ENCODE data around the gene CHIC2.
A peak's percentile ranks its signal among the peaks of the same experiment; 100 is the strongest.

CHIC2 gene

DNA sequence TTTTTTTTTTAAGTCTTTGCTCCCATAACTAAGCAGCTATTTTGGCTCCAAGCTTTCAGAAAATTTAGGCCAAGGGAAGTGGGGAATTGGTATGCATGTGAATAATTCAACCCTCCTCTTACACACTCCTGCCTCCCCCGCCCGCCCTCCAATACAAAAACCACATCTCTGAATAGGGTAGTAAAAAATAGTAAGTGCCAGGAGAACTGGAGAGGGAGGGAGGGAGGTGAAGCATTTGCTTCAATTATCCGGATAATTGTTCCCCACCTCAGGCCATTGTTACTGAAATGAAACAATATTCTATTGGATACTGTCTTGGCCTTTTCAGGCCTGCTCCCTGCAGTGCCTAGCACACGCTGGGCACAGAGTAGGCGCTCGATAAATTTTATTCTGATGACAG is 30.0 kb upstream of the CHIC2 start:
- no peak overlapping the region for H3K4me3 ChIP-seq (ENCODE audit: low read depth, low read length)
- DNase-seq (ENCODE audit: low read depth), result no peak

DNA sequence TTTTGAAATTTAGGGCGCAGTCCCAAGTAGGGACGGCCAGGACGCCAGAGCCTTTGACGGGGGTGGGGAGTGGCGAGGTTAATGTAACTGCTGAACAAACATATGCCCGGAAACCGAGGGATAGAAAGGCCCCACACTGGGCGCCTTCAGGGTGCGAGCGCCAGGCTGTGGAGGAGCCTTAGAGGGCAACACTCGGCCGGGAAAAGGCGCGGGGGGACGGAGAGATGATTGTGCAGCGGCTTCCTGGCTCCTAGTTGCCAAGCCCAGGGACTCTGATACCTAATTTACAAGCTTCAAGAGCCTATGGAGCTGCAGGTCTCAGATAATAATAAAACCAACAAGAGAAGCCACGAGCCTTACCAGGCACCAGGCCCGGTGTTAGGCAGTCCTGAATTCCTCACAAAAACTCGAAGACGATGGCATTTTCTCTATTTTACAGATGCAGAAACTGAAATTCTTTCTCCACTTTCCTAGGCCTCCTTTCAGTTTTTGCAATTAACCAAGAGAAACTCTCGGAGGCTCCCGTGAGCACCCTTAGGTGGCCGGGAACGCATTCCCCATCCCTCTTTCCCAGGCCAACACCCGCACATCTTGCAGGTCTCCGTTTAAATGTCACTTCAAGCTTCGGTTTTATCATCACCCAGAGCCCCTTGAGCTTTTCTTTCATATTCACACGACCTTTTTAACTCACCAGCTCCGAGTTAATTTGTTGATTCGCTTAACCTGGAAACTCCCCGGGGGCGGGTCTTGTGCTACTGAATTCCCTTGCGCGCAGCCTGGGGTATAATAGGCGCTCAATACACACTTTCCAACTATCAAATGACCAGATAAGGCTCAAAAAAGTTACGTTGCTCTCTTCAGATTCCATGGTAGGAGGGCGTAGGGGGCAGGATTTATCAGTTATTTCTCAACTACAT is 29.2 kb upstream of the CHIC2 start:
- H3K4me3 ChIP-seq (ENCODE audit: low read depth, low read length), result no peak overlapping the region
- DNase-seq (ENCODE audit: low read depth), result no peak

DNA sequence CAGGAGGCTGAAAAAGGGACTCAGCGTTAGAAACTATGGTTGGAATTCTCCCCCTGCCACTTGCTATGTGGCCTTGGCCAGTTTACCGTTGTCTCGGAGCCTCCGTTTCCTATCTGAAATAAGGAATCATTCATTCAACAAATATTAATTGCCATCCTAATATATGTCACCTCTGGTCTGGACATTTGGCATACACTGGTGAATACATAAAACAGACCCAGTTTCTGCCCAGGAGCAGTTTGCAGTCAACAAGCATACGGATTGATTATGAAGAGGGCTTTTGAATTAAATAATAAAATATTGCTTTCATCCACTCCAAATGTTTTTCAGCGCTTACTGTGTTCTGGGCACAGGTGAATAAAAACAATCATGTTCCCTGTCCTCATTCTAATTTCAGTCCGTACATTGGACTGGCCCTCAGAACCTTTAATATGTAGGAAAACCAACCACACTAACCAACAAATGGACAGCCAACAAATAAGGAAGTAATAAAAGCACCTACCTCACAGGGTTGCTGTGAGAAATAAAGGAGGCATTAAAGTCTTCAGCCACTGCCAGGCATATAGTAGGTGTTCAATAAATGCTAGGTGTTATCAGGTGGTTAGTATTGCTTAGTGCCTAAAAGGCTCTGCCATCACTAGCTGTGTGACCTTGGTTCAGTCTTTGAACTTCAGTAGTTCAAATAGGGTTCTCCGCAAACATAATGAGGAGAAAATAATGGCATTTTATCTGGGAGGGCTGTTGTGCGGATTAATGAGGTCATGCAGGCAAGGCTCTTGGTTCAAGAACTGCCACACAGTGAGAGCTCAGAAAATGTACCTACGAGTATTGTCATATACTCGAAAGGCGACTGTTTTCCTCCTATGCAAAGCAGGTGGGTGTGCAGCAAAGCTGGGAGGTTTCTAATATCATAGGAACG is 28.3 kb upstream of the CHIC2 start:
- H3K4me3 ChIP-seq (ENCODE audit: low read depth, low read length), result peak overlapping the region; percentile 63
- no peak for DNase-seq (ENCODE audit: low read depth)

DNA sequence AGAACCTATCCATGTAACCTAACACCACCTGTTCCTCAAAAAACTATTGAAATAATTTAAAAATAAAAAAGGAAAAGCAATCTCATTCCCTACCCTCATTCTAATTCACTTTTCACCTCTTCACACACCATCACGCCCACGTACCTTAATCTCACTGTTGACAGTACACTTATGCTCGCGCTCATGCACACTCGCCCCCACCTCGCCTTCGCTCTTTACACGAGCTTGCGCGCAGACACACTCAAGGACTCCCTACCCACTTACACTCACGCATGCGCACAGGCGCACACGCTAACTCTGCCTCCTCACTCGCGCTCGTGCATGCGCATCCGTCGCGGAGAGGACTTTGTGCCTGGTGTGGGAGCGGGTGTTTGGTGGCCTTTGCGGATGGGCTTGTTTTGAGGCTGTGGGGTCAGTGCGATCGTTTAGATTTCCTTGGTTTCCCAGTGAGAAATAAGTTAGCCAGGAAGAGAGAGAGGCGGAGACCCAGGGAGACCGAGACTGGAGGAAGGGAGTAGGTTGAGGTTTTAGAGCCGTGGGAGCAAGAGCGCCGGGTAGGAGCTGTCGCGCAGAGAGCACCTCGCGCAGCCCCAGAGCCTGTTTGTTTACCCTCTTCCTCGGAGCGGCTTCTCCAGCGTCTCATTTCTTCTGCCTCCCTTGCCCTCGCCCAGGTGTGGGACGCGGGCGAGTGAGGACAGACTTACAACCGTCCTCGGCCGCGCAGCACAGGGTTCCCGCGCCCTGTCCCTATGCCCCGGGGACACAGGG is 27.4 kb upstream of the CHIC2 start:
- peak overlapping the region; percentile 63 for H3K4me3 ChIP-seq (ENCODE audit: low read depth, low read length)
- DNase-seq (ENCODE audit: low read depth), result no peak

DNA sequence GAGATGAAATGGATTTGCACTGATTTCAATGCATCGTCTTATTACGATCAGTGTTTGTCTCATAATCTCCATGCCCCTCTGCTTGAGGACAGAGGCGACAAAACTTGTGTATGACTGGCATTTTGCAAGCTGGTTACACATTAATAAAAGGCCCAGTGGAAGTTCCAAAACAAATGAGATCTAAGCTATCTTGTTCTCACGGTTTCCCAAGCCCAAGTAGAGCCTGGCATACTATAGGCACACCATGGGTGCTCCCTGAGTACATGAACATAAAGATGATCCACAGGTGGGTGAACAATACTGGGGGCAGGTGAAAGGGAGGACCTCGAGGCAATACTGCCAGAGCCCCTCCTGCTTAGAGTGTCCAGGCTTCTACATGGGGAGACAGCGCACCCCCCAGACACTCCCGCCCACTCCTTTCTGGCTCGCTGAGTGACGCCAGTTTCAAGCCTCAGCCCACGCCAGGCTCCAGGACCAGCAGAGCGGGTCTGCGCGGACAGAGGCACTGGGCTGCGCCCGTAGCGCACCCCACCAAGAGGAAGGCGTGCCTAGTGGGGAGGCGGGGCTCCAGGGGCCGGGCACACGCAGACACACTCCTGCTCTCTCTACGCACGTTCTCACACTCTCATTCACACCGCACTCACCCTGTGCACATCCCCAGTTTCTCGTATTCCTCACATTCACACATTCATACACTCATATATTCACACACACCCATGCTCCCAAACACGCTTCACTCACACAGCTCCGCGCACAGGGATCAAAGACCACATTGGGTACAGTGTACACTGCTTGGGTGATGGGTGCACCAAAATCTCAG is 26.6 kb upstream of the CHIC2 start:
- DNase-seq (ENCODE audit: low read depth), result no peak

DNA sequence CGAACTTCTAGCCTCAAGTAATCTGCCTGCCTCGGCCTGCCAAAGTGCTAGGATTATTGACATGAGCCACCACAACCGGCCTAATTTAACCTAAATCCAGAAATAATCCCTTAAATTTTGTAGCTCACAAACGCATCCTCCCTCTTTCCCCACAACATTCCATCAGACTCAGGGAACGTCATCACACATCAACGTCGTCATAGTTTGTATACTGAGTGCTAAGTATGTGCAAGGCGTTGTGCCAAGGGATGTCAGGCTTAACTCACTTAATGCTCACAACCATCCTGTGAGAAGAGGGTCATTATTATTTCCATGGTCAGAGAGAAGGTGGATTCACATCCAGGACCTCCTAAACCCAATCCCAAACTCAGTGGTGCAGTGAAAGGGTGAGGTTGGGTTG is 26.0 kb upstream of the CHIC2 start:
- no peak overlapping the region for H3K4me3 ChIP-seq (ENCODE audit: low read depth, low read length)
- DNase-seq (ENCODE audit: low read depth), result no peak

More for the DNA sequence above, 26.6 kb upstream of the CHIC2 start:
- peak overlapping the region; percentile 63 for H3K4me3 ChIP-seq (ENCODE audit: low read depth, low read length)

DNA sequence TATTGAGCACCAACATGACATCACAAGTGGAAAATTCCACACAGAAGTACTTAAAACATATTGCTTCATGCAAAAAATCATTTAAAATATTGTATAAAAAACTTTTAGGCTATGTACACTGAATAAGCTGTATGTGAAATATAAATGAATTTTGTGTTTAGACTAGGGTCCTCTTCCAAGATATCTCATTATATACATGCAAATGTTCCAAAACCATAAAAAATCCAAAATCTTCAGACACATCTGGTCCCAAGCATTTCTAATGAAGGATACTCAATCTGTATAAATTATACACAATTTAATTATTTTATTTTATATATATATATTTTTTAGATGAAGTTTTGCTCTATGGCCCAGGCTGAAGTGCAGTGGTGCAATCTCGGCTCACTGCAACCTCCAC is 25.5 kb upstream of the CHIC2 start:
- no peak overlapping the region for H3K4me3 ChIP-seq (ENCODE audit: low read depth, low read length)
- DNase-seq (ENCODE audit: low read depth), result no peak

DNA sequence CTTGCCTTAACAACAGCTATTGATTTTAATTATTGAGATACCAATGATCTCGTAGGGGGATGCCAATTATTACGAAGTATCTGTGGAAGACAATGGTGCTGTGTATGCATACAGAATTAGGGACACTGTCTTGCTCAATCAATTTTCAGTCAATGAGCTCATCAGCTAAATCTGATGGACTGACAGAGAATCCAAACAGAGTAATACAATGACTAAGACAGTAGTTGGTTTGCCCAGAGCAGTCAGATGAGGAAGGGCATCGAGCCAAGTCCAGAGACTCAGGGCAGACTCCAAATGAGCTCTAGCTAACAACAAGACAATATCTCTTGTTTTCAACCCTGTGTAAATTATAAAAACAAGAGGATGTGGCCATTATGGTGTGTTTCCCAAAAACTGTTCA is 20.9 kb upstream of the CHIC2 start:
- no peak overlapping the region for H3K4me3 ChIP-seq (ENCODE audit: low read depth, low read length)
- peak; percentile 86 for DNase-seq (ENCODE audit: low read depth)

DNA sequence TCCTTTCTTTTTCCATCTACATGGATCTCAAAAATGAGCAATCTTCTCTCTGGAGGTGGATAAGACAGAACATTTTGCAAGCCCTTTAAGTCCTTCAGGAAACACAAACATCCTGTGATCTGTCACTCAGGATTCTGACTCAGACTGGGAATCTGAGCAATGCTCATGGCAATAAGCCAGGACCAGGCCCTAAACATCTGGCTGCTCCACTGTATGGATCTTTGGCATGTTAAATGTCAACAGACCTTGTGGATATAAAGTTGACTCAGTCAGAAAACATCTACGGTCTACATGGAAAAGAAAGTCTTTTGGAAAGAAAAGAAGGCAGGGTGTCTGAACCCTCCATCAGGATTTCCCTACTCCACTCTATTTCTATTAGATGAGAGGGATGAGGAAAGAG is 17.8 kb upstream of the CHIC2 start:
- no peak overlapping the region for H3K4me3 ChIP-seq (ENCODE audit: low read depth, low read length)
- peak; percentile 99 for DNase-seq (ENCODE audit: low read depth)

DNA sequence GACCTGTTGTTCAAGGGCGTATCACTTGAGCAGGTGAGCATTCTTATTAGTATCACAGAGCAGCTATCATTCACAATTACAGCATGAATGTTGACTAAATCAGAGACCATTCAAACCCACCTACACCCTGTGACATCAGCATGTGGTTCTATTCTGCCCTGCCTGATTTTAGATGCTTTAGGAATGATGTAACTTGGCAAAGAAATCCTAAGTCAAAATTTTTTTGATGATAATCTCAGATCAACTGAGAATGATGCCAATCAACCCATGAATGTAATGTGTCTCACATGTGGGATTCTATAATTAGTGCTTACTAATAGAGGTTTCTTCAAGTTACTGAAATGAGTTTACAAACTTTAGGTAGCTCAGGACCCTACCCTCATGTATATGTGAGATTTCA is 13.4 kb upstream of the CHIC2 start:
- no peak overlapping the region for H3K4me3 ChIP-seq (ENCODE audit: low read depth, low read length)
- no peak for DNase-seq (ENCODE audit: low read depth)

DNA sequence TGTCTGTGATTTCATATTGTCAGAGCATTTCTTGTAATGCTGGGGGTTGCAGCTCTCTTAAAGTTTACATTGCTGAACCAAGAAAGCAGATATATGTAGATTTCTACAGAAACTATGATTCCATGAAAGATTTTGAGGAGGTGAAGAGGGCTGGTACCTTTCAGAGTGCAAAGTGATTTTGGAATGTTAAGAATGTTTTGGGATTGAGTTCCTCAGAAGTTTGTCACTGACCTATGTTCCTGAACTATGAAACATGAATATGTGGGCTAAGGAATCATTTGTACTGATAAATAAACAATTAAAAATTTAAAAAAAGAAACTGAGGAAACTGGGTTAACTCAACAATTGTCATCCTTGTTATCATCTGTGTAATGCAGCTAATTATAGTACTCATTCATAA is 12.3 kb upstream of the CHIC2 start:
- DNase-seq (ENCODE audit: low read depth), result no peak
- no peak overlapping the region for H3K4me3 ChIP-seq (ENCODE audit: low read depth, low read length)

DNA sequence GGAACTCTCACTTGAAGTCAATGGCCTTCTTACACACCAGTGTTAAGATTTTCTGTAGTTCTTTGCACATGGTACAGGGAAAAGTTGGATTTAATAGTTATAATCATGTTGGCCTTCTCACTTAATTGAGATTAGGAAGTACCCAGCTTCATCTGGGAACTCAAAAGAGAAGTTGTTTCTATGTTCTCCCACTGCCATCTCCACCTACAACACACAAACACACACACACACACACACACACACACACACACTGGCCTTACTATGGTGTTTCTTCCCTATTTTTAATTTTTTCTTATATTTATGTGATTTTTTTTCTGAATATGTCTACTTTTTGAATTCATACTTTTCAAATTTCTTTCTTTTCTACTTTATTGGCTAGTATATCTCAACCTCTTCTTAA is 10.0 kb upstream of the CHIC2 start:
- no peak overlapping the region for H3K4me3 ChIP-seq (ENCODE audit: low read depth, low read length)
- DNase-seq (ENCODE audit: low read depth), result no peak

DNA sequence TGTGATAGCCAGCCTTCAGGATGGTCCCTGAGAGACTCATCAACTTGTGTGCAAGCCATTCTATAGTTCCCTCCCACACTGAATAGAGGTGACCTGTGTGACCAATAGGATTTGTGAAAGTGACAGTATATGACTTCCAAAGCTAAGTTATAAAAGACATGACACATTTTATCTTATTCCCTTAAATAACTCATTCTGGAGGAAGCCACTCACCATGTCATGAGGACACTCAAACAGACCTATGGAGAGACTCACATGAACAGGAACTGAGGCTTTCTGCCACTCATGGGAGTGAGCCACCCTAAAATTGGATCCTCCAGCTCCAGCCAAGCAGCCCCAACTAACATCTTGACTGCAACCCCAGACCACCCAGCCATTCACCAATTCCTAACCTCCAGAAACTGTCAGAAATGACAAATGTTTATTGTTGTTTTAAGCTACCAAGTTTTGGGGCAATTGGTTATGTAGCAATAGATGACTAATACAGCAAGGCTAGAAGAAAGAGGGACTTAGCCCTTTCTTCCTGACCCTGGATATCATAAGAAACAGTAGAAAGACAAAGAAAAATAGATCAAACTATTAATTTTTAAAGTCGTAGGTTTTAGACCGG is 9.0 kb upstream of the CHIC2 start:
- peak; percentile 46 for DNase-seq (ENCODE audit: low read depth)
- H3K4me3 ChIP-seq (ENCODE audit: low read depth, low read length), result no peak overlapping the region

DNA sequence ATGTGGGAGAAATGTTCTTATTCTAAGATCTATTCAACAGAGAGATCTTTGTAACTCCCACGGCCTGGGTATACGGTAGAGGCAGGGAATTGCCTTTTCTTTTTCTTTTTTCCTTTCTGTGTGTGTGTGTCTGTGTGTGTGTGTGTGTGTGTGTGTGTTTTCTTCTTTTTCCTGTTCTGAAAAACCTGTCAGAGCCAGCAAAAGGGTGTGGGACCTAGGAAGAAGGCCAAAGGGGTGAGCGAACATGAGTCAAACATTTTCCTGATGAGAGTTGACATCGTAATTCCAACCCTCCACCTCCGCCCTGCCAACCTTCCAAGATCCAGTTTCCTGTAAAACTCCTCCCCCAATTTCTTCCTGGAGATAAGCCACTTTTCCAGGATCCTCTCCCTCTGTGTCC is 2.8 kb upstream of the CHIC2 start:
- DNase-seq (ENCODE audit: low read depth), result peak; percentile 53
- no peak overlapping the region for H3K4me3 ChIP-seq (ENCODE audit: low read depth, low read length)

DNA sequence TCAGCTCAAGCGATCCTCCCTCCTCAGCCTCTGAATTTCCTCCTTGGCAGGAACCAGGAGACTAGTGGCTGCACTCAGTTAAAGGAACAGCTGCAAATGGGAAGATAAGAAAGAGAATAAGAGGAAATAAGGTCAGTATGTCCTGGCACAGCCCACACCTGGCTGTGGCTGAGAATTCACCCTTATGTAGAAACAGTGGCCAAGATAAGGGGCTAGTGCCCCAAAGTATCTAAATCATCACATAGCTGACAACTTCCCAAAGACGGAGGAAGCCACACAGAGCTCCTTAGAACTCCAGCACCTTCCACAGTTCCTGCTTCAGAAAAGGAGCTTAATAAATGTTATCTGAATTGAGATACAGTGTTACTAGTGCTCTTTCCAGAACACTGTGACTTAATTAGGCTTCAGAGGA is 2.3 kb upstream of the CHIC2 start:
- H3K4me3 ChIP-seq (ENCODE audit: low read depth, low read length), result no peak overlapping the region
- no peak for DNase-seq (ENCODE audit: low read depth)

DNA sequence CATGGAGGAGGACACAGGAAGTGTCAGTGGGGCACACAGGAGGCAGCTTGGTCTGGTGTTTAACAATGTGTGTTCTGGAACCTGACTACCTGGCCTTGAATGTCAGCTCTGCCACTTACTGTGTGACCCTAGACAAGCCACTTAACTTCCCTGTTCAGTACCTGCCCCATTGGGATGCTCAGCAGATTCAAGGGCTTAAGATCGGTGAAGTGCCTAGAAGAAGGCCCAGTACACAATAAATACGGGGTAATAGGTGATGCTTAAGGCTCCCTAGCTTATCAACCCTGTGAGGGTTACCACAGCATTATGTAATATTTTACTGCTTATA is 1.6 kb upstream of the CHIC2 start:
- no peak overlapping the region for H3K4me3 ChIP-seq (ENCODE audit: low read depth, low read length)

DNA sequence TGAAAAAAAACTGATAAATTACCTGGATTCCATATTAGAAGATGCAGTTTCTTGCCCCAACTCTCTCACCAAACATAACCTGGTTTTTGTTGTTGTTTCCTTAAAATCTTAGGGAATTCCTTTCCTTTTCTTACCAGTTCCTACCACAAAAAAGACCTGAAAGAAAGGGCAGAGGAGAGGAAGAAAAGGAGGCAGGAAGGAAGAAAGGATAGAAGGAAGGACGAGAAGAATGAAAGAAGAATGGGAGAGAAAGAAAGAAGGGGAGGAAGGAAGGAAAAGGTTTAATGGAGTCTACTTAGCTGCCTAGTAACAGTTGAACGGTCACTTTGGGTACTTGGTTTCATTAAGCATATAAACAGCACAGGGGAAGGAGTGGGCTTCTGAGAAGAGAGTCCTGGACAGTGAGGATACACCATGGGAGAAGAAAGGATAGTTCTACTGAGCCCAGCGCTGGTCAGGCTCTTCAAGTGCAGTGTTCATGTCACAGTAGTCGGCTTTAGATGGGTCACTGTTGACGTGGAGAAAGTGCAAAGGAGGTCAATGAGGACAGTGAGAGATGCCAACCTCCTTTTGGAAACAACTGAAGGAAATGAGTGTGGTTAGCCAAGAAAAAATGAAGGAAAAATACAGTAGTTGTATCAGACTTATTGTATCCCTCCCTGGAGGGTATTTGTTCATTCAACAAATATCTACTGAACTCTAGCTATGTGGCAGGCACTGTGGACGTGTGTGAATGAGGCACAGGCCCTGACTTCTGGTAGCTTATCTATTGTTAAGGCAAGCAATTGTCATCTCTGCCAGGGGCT is 1.1 kb upstream of the CHIC2 start:
- DNase-seq (ENCODE audit: low read depth), result no peak
- no peak overlapping the region for H3K4me3 ChIP-seq (ENCODE audit: low read depth, low read length)

More for the DNA sequence above, 1.6 kb upstream of the CHIC2 start:
- no peak for DNase-seq (ENCODE audit: low read depth)

DNA sequence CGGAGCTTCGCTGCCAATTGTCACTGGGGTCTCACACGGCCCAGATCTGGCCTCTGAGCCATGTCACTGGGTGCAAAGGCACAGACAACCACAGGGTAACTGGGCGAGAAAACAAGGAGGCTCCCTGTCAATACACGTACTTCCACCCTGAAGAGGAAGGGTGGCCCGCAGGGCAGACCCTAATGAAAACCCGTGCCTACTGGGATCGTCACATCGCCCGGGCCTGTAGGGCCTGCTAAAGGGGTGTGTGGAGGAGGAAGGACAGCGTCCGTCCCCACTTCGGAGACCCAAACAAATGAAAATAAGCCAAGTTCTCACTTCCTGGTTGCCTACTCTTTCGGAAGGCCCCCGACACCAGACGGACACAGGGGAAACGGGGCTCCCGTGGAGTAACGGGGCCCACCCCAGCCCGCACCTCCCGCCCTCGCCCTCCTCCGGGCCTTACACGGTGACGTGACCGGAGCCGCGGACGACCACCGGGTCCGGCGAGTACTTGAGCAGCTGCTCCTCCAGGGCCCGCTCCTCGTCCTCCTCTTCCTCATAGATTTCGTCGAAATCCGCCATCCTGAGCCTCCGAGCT is 578 bp downstream of the CHIC2 start:
- no peak for DNase-seq (ENCODE audit: low read depth)
- peak overlapping the region; percentile 97 for H3K4me3 ChIP-seq (ENCODE audit: low read depth, low read length)
